ENCODE results near the gene SLC32A1. TPM values are rescaled to one million over a fixed set of nuclear protein-coding genes. Genes with fewer than 3 reads are reported as not detected.

SLC32A1 gene
- total RNA-seq, 2 experiments from 2014 or later, result not detected

DNA sequence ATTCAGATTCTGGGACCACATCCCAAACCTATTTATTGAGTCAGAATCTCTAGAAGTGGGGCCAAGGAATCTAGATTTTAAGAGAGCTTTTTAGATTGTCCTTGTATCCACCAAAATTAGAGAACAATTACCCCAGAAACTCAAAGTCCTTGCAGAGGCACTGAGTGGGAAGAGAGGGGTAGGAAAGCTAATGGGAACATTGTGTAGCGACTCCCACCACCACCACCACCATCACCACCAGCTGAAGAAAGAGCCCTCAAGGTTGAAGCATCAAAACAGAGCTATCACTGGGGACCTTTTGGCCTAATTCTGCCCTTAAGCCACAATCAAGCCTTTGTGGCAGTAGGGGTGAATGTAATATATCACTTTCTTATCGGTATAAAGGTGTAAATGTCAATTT lies 39.0 kb upstream of the SLC32A1 start:
- no peak overlapping the region for H3K4me3 Mint-ChIP-seq
- H3K36me3 Mint-ChIP-seq (ENCODE audit: low read depth), result no peaks in the 10 kb centered on the region
- no peaks in the 10 kb centered on the region for H3K9me3 Mint-ChIP-seq
- no peak for DNase-seq
- peaks cover 35% of the 10 kb centered on the region for H3K27me3 Mint-ChIP-seq
- ChIA-PET CTCF (interaction anchor here (0.9 to 1.7 kb wide), 4 partner anchors 27 to 46 kb away, joined by 3 to 5 read pairs (median 4); no protein-coding TSS in a partner anchor), POLR2A (no interaction called here)
- TF ChIP-seq, protein P1, sequence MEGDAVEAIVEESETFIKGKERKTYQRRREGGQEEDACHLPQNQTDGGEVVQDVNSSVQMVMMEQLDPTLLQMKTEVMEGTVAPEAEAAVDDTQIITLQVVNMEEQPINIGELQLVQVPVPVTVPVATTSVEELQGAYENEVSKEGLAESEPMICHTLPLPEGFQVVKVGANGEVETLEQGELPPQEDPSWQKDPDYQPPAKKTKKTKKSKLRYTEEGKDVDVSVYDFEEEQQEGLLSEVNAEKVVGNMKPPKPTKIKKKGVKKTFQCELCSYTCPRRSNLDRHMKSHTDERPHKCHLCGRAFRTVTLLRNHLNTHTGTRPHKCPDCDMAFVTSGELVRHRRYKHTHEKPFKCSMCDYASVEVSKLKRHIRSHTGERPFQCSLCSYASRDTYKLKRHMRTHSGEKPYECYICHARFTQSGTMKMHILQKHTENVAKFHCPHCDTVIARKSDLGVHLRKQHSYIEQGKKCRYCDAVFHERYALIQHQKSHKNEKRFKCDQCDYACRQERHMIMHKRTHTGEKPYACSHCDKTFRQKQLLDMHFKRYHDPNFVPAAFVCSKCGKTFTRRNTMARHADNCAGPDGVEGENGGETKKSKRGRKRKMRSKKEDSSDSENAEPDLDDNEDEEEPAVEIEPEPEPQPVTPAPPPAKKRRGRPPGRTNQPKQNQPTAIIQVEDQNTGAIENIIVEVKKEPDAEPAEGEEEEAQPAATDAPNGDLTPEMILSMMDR (IDR thresholded peaks at IDR 0.05), result no peak
- no peaks in the 10 kb centered on the region for H3K4me1 Mint-ChIP-seq (ENCODE audit: low read depth)
- H3K27ac Mint-ChIP-seq, result no peak overlapping the region
- no peak for ATAC-seq
- intact Hi-C loops (cut with micrococcal nuclease), result loop anchor here (5.0 kb wide), 1 partner anchor 42 kb away; no protein-coding TSS in a partner anchor

DNA sequence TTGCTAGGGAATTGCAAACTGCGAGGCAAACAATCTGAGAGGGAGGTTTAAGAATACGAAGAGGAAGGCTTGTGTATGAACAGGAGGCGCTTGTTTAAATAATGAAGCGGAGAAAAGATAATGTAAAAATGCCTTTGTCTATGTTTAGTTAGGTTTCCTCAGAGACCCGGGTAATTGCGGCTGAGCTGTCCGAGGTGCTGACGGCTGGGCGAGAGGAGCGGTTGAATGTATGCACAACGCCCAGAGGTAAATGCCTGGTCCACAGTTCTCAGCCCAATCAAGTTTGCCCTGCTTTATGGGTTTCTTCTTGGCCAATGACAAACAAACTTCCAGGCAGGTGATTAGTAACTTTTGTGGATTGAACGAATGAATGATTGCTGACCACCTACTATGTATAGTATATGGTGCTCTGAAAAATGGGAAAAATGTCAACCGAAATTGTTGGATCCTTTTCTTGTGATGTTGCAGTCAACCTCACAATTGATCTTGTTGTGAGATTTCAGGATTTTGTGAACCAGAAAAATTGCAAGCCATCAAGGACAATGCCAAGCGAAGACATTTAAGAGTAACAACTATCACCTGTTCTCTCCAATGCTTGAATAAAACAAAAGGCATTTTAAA lies 38.3 kb upstream of the SLC32A1 start:
- Mint-ChIP-seq H3K4me1 (ENCODE audit: low read depth) (no peaks in the 10 kb centered on the region), H3K4me3 (no peak overlapping the region), H3K27ac (no peak overlapping the region), H3K9me3 (no peaks in the 10 kb centered on the region), H3K27me3 (peaks cover 36% of the 10 kb centered on the region), H3K36me3 (ENCODE audit: low read depth) (no peaks in the 10 kb centered on the region)
- DNase-seq, result peak; percentile 71
- CTCF ChIA-PET, result interaction anchor here (0.7 to 1.7 kb wide), 5 partner anchors 27 to 47 kb away, joined by 3 to 5 read pairs (median 3); no protein-coding TSS in a partner anchor
- no peak for ATAC-seq
- intact Hi-C loops (cut with micrococcal nuclease), result loop anchor here (5.0 kb wide), 1 partner anchor 41 kb away; no protein-coding TSS in a partner anchor
- POLR2A ChIA-PET, result no interaction called here
- TF ChIP-seq, protein P1 (IDR thresholded peaks at IDR 0.05), result no peak

DNA sequence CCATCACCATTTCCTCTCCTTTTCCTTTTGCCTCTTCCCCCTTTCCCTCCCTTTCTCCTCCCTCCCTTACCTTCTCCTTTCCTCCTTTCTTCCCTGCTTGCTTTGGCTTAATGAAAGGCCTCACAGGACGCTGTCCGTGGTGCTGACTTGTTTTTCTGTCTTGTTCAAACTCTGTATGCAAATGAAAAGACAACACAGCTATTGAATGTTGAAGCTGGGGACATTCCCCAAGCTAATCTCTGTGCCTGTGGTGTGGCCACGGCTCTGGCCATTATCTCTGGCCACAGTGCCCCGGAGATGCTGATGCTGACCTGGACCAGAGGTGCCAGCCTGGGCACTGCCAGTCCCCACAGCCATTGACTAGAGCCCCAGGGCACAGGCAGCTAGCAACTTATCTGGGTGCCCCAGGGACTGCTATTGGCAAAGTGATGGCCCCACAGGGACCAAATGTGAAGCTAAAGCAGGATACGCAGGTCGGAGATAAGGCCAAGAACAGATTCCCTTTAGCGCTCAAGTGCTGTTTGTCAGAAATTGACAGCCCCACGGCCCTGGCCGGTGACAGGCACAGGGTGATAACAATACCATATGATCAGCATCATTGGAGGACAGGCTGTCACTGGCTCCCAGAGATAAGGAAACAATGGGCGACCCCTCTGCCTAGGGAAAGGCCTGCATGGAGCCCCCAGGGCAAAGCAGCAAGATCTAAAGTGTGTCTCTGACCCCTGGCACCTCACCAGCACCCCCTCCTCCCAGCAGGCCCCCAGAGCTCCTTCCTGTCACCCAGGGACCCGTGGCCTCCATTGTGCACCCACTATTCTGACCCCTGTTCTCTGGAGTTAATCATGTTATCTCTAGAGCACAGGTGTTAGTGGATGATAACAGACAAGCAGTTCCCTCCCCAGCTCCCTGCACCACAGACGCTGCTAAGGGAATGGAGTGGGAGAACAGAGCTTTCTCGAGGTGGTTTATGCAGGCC lies 31.6 kb upstream of the SLC32A1 start:
- CTCF ChIA-PET, result interaction anchor here (1.3 to 1.5 kb wide), 3 partner anchors 9 to 47 kb away, joined by 3 read pairs; no protein-coding TSS in a partner anchor
- ATAC-seq, result no peak
- DNase-seq, result peak; percentile 74
- Mint-ChIP-seq H3K27me3 (peaks cover 16% of the 10 kb centered on the region), H3K4me3 (no peak overlapping the region), H3K36me3 (ENCODE audit: low read depth) (no peaks in the 10 kb centered on the region), H3K9me3 (no peaks in the 10 kb centered on the region), H3K4me1 (ENCODE audit: low read depth) (no peaks in the 10 kb centered on the region), H3K27ac (no peak overlapping the region)
- TF ChIP-seq, protein P1 (IDR thresholded peaks at IDR 0.05), result no peak
- POLR2A ChIA-PET, result interaction anchor here (0.6 kb wide), 1 partner anchor 9 kb away, joined by 3 read pairs; no protein-coding TSS in a partner anchor
- intact Hi-C loops (cut with micrococcal nuclease), result no loop called here

DNA sequence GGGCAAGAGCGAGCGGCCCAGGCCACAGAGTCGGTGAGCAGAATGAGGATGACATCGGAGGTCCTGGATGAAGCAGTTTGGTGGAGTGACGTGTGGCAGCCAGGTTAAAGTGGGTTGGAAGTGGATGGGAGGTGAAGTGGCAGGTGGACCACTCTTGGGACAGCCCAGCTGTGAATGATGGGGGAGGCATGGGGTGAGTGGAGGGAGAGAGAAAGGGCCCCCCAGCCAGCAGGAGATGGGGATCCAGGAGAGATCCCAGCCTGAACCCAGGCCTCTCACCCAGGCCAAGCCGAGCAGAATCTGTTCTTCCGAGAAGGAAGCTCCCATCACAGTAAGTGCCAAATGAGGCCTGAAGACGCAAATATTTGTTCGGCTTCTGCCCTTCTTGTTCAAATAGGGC lies 27.0 kb upstream of the SLC32A1 start:
- no peaks in the 10 kb centered on the region for H3K4me1 Mint-ChIP-seq (ENCODE audit: low read depth)
- no peak for DNase-seq
- peaks cover 6% of the 10 kb centered on the region for H3K27me3 Mint-ChIP-seq
- no peaks in the 10 kb centered on the region for H3K9me3 Mint-ChIP-seq
- H3K27ac Mint-ChIP-seq, result no peak overlapping the region
- H3K36me3 Mint-ChIP-seq (ENCODE audit: low read depth), result no peaks in the 10 kb centered on the region
- TF ChIP-seq, protein P1 (IDR thresholded peaks at IDR 0.05), result no peak
- ChIA-PET CTCF (interaction anchor here (1.3 kb wide), 1 partner anchor 29 kb away, joined by 3 read pairs; no protein-coding TSS in a partner anchor), POLR2A (no interaction called here)
- H3K4me3 Mint-ChIP-seq, result no peak overlapping the region
- no peak for ATAC-seq
- intact Hi-C loops (cut with micrococcal nuclease), result no loop called here

All from activated CD8-positive, alpha-beta T cell treated with anti-CD3 and anti-CD28 coated beads for 36 hours (primary cell).